ENCODE data around the gene RAI14.

- TF ChIP-seq CTCF (IDR thresholded peaks at IDR 0.05; ENCODE audit: low read depth, low read length) (no peak), EZH2phosphoT487 (IDR thresholded peaks at IDR 0.05; ENCODE audit: low read depth) (no peak)
These were observed 10.4 kb downstream of the RAI14 start for GRCh38 chr5:34666392-34667080.

Data from OCI-LY3 (cell line).